DND-41 (cell line): Measurements from ENCODE around the gene CFAP97D2.

Source experiments
- ATAC-seq: fragments of 200-7000 bp; cut with Tn5 transposase; 3 replicates; pipeline ENCODE4 v1.9.1; 2021; ENCODE audit warnings: low read depth; ENCODE audit not compliant: insufficient read depth
- DNase-seq: peaks from one replicate; pipeline ENCODE4 v3.0.0-alpha.2; 2020
- H2AFZ ChIP-seq: 2 replicates; pipeline ENCODE4 v1.6.0; 2012; ENCODE audit warnings: low read depth, low read length
- H3K27ac ChIP-seq: 2 replicates; pipeline ENCODE4 v1.5.1; 2012; ENCODE audit warnings: low read length, inconsistent platforms
- H3K27me3 ChIP-seq: fragments of 200-600 bp; sonication (generic); 2 replicates; pipeline ENCODE4 v1.6.0; 2012; ENCODE audit warnings: low read length, mild to moderate bottlenecking, inconsistent platforms; ENCODE audit not compliant: insufficient read depth, poor library complexity
- H3K36me3 ChIP-seq: 2 replicates; pipeline ENCODE4 v1.5.1; 2012; ENCODE audit warnings: low read length, inconsistent platforms; ENCODE audit not compliant: insufficient read depth
- H3K4me1 ChIP-seq: 2 replicates; pipeline ENCODE4 v1.5.1; 2012; ENCODE audit warnings: mild to moderate bottlenecking, low read length; ENCODE audit not compliant: insufficient read depth
- H3K4me2 ChIP-seq: 2 replicates; pipeline ENCODE4 v1.6.0; 2012; ENCODE audit warnings: mild to moderate bottlenecking, moderate library complexity, low read length, inconsistent platforms; ENCODE audit not compliant: insufficient read depth
- H3K4me3 ChIP-seq, 2 experiments: fragments of 200-600 bp in 1 of 2; shearing (Covaris generic) in 1 of 2; 2 replicates each; pipeline ENCODE4 v1.5.1; 2012 to 2016; ENCODE audit warnings: inconsistent platforms in 2 of 2, low read length in 2 of 2, mild to moderate bottlenecking in 2 of 2, low read depth in 1 of 2, moderate library complexity in 1 of 2
- H3K79me2 ChIP-seq: 2 replicates; pipeline ENCODE4 v1.6.0; 2012; ENCODE audit warnings: low read length, inconsistent platforms; ENCODE audit not compliant: insufficient read depth
- H3K9ac ChIP-seq: 2 replicates; pipeline ENCODE4 v1.6.0; 2012; ENCODE audit warnings: low read depth, mild to moderate bottlenecking, inconsistent platforms, low read length, moderate library complexity
- H3K9me3 ChIP-seq: 2 replicates; pipeline ENCODE4 v1.5.1; 2012; ENCODE audit warnings: low read length, moderate library complexity, mild to moderate bottlenecking, inconsistent platforms; ENCODE audit not compliant: insufficient read depth, severe bottlenecking
- H4K20me1 ChIP-seq: 2 replicates; pipeline ENCODE4 v1.6.0; 2012; ENCODE audit warnings: low read length; ENCODE audit not compliant: insufficient read depth
- CTCF ChIP-seq: IDR thresholded peaks from 2 replicates; pipeline ENCODE4 v1.5.1; 2012; ENCODE audit warnings: borderline replicate concordance, low read length, moderate library complexity, mild to moderate bottlenecking; ENCODE audit not compliant: poor library complexity, severe bottlenecking; ENCODE audit errors: extremely low read depth
- EZH2 ChIP-seq: IDR thresholded peaks from 3 replicates; pipeline ENCODE4 v1.6.1; 2012; ENCODE audit warnings: borderline replicate concordance, low read depth, mild to moderate bottlenecking, moderate library complexity, low read length, inconsistent platforms; ENCODE audit not compliant: severe bottlenecking

The CFAP97D2 gene

GRCh38 chr13:114258589-114258988, 79.5 kb downstream of the CFAP97D2 start:
- H2AFZ ChIP-seq: no peak overlapping the region
- TF ChIP-seq EZH2 (no peak), CTCF (no peak)
- H3K4me2 ChIP-seq: no peak overlapping the region
- H3K27me3 ChIP-seq: no peaks in the 10 kb centered on the region
- DNase-seq (no peak), ATAC-seq (no peak)
- H3K79me2 ChIP-seq: no peaks in the 10 kb centered on the region; the same call in 1 of the 2 replicates
- H3K27ac ChIP-seq: no peak overlapping the region
- peaks cover 8% of the 10 kb centered on the region for H4K20me1 ChIP-seq
- H3K9ac ChIP-seq: no peak overlapping the region
- peaks cover 91% of the 10 kb centered on the region for H3K36me3 ChIP-seq
- H3K4me1 ChIP-seq: peaks cover 28% of the 10 kb centered on the region
- no peak overlapping the region for H3K4me3 ChIP-seq
- H3K9me3 ChIP-seq: no peaks in the 10 kb centered on the region

- no peak overlapping the region for H2AFZ ChIP-seq
- H3K27ac ChIP-seq: no peak overlapping the region
- DNase-seq: no peak
- no peaks in the 10 kb centered on the region for H3K9me3 ChIP-seq
- H4K20me1 ChIP-seq: peaks cover 11% of the 10 kb centered on the region
- ATAC-seq: no peak
- H3K4me3 ChIP-seq: no peak overlapping the region
- no peak overlapping the region for H3K4me2 ChIP-seq
- H3K4me1 ChIP-seq: peaks cover 36% of the 10 kb centered on the region
- H3K9ac ChIP-seq: no peak overlapping the region
- peaks cover 96% of the 10 kb centered on the region for H3K36me3 ChIP-seq
- H3K79me2 ChIP-seq: no peaks in the 10 kb centered on the region; the same call in 1 of the 2 replicates
- H3K27me3 ChIP-seq: no peaks in the 10 kb centered on the region
- TF ChIP-seq EZH2 (no peak), CTCF (no peak)
These were observed 80.3 kb downstream of the CFAP97D2 start for GRCh38 chr13:114259374-114259773.

GRCh38 chr13:114259974-114260373, 80.9 kb downstream of the CFAP97D2 start:
- Histone ChIP-seq H3K27me3 (no peaks in the 10 kb centered on the region), H3K9ac (no peak overlapping the region), H3K4me2 (no peak overlapping the region), H3K4me1 (peaks cover 37% of the 10 kb centered on the region), H3K4me3 (no peak overlapping the region), H3K9me3 (no peaks in the 10 kb centered on the region), H3K27ac (no peak overlapping the region), H4K20me1 (peaks cover 11% of the 10 kb centered on the region), H3K79me2 (no peaks in the 10 kb centered on the region; the same call in 1 of the 2 replicates), H2AFZ (no peak overlapping the region), H3K36me3 (peaks cover 96% of the 10 kb centered on the region)
- DNase-seq (no peak), ATAC-seq (no peak)
- TF ChIP-seq EZH2: no peak
- no peak for TF ChIP-seq CTCF

GRCh38 chr13:114260814-114261213, 81.8 kb downstream of the CFAP97D2 start:
- Histone ChIP-seq H3K79me2 (no peaks in the 10 kb centered on the region; the same call in 1 of the 2 replicates), H3K4me1 (peaks cover 37% of the 10 kb centered on the region), H3K4me2 (no peak overlapping the region), H4K20me1 (peaks cover 11% of the 10 kb centered on the region), H3K4me3 (no peak overlapping the region), H3K36me3 (peaks cover 96% of the 10 kb centered on the region), H2AFZ (no peak overlapping the region), H3K9me3 (no peaks in the 10 kb centered on the region), H3K27me3 (no peaks in the 10 kb centered on the region), H3K27ac (no peak overlapping the region), H3K9ac (no peak overlapping the region)
- ATAC-seq (no peak), DNase-seq (no peak)
- no peak for TF ChIP-seq EZH2
- no peak for TF ChIP-seq CTCF
